NCI-H524 (cell line): ENCODE results near the gene ZBTB43.

ENCODE experiments used
- DNase-seq, 2 experiments: peaks; one replicate each; lab custom pipeline; 2025; lab: John Stamatoyannopoulos, UW

The ZBTB43 gene

GRCh38 chr9:126830827-126831226, 26.0 kb downstream of the ZBTB43 start:
- DNase-seq, result no peak

DNA sequence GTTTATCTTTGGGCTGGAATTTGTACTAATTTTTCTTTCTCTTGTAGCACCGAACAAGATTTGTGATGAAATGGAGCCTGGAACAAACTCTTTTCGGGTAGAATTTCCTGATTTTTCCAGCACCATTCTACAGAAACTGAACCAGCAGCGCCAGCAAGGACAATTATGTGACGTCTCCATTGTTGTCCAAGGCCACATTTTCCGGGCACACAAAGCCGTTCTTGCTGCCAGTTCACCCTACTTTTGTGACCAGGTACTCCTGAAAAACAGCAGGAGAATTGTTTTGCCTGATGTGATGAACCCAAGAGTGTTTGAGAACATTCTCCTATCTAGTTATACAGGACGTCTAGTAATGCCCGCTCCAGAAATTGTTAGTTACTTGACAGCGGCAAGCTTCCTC, 27.6 kb downstream of the ZBTB43 start:
- DNase-seq, result no peak

- DNase-seq, result no peak
Observed at GRCh38 chr9:126833020-126833419, 28.2 kb downstream of the ZBTB43 start.

GRCh38 chr9:126833710-126834345, 29.0 kb downstream of the ZBTB43 start:
- no peak for DNase-seq

DNA sequence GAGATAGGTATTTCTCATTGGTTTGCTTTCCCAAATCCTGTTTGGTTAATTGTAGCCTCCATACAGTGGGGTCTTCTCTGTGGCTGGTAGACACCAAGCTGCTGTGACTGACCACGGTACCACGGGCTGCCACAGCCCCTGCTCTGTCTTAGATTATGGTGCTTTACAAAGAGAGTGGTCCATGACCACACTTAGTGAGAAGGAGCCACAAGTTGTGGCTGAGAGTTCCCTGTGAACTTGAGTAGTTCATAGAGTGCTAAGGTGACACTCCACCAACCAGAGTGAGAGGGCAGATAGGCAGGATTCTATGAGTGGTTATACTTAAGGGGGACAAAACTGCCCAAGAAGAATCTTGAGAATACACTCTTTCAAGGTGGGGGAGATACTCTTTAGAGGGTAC, 29.8 kb downstream of the ZBTB43 start:
- DNase-seq, result no peak

GRCh38 chr9:126836216-126836615, 31.4 kb downstream of the ZBTB43 start:
- DNase-seq, result no peak

GRCh38 chr9:126838055-126838811, 33.4 kb downstream of the ZBTB43 start:
- DNase-seq, result no peak

- DNase-seq, result no peak
Observed at GRCh38 chr9:126838895-126839294, 34.1 kb downstream of the ZBTB43 start.

GRCh38 chr9:126839301-126839700, 34.5 kb downstream of the ZBTB43 start:
- DNase-seq, result no peak

GRCh38 chr9:126842220-126842842, 37.5 kb downstream of the ZBTB43 start:
- no peak for DNase-seq

GRCh38 chr9:126842977-126843799, 38.3 kb downstream of the ZBTB43 start:
- no peak for DNase-seq

GRCh38 chr9:126844085-126844484, 39.2 kb downstream of the ZBTB43 start:
- DNase-seq, result no peak

- no peak for DNase-seq
Observed at GRCh38 chr9:126847051-126847450, 42.2 kb downstream of the ZBTB43 start.

DNA sequence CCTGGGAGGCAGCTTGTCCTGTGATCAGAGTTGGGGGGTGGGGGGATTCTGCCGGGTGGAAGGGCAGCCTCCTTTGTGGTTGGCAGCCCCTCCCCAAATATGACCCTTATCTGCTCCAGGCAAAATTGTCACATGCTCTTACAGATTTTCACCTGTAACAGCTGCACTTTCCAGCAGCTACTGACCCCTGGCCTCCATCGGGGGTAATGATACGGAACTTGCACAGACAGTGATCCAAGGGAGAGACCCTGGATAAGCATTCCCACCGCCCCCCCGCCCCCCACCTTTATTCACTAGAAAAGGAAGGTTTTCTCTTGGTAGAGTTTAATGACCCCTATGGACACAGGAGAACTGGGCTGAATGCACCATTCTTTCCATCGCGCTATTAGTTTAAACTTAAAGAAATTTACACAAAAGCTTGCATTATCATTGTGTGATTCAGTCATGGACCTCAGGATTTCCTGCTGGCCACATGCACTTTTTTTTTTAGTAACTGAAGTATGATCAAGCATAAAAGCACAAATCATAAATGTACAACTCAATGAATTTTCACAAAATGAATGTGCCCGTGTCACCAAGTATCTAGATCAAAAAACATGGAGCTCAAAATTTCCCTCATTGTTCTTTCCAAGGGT, 44.9 kb downstream of the ZBTB43 start:
- DNase-seq, result no peak

DNA sequence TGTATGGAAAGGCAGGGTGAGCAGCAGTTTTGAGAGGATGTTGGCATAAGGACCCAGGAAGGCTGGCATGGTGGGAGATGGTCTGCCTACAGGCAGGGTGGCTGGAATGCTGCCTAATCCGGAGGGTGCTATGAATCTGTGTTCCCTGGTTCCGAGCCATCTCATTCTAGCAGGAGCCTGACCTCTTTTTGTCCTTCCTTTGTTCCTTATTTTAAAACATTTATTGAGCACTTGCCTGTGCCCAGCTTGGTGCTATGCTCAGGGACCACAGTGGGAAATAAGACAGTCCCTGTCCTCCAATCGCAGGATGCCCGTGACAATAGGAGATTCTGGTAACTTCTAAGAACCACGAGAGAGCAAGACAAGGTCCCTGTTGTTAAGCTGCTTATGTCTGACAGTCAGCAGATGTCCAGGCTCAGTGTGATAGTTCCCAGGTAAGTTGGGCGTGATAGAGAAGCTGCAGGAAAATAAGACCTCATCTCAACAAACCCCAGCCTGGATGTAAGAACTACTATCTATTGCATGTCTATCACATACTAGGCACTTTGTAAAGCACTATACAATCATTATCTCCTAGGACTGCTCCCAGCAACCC, 46.5 kb downstream of the ZBTB43 start:
- peak in 1 of 2 experiments; percentile 6 for DNase-seq

GRCh38 chr9:126852086-126852688, 47.3 kb downstream of the ZBTB43 start:
- DNase-seq, result no peak

GRCh38 chr9:126853667-126854066, 48.8 kb downstream of the ZBTB43 start:
- DNase-seq, result no peak

GRCh38 chr9:126854734-126855133, 49.9 kb downstream of the ZBTB43 start:
- DNase-seq, result no peak

DNA sequence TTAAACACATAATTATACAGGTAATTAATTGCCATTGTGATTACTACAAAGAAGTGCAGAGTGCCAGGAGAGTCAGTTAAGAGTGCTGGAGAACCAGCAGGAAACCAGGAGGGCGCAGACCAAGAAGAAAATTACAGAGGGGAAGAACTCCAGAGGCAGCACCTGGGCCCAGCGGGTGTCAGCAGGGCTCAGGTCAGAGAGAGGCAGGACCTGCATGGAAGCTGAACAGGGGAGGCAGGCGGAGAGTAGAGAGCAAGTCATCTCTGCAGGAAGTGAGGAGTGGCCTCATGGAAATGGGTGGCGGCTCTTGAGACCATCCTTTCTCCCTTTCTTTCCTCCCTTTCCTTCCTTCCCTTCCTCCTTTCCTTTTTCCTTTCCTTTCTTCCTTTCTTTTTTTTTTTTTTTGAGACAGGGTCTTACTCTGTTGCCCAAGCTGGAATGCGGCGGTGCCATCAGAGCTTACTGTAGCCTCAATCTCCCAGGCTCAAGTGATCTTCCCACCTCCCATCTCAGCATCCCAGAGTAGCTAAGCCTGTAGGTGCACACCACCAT, 51.6 kb downstream of the ZBTB43 start:
- no peak for DNase-seq

DNA sequence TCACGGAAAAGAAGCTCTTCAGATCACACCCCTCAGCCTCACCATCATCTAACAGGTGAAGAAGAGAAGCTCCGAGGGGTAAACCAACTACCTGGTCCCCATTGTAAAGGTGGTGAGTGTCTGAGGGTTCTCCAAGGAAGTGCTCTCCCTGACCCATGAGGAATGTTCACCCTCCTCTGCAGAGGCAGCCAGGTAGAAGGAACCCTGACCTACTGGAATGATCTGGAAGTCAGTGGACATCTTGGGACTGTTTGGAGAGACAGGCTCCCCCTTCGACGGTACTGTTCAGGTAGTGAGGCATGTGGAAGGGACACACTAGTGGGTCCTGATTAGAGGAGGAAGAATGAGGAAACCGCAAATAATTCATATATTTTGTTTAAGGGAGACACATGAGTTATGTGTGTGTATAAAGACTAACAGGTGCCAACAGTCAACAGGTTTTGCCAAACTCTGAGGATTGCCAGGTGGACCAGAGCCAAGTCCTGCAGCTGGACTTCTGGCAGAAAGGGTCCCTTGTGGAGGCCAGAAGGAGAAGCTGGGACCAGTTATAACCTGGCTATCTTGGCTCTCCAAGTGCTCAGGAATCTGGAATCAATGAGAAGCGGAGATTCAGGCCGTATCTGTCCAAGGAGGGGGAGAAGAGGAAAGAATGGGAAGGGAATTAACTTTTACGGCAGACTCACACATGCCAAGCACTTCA, 52.6 kb downstream of the ZBTB43 start:
- DNase-seq, result no peak
